Gastrocnemius medialis (tissue), 4 donors: ENCODE measurements around the gene INPP5D.

Experiments used
- POLR2A ChIP-seq, 2 donors: fragments of 450-650 bp; IDR thresholded peaks; one replicate each; pipeline ENCODE4 v1.6.1; 2017; ENCODE audit warnings: antibody characterized with exemption in 2 of 2, mild to moderate bottlenecking in 2 of 2, moderate library complexity in 2 of 2
- TF ChIP-seq, protein P1 (sequence below), 5 experiments: fragments of 450-650 bp in 3 of 5; fragments of 200-600 bp in 2 of 5; sonication (generic) in 2 of 5; IDR thresholded peaks in 4 of 5; conservative IDR thresholded peaks in 1 of 5; 1 replicate in 4 of 5; 2 replicates in 1 of 5; pipeline ENCODE4 v1.5.1; 2016 to 2019; ENCODE audit warnings: antibody characterized with exemption in 5 of 5, mild to moderate bottlenecking in 3 of 5, moderate library complexity in 3 of 5

DNA sequence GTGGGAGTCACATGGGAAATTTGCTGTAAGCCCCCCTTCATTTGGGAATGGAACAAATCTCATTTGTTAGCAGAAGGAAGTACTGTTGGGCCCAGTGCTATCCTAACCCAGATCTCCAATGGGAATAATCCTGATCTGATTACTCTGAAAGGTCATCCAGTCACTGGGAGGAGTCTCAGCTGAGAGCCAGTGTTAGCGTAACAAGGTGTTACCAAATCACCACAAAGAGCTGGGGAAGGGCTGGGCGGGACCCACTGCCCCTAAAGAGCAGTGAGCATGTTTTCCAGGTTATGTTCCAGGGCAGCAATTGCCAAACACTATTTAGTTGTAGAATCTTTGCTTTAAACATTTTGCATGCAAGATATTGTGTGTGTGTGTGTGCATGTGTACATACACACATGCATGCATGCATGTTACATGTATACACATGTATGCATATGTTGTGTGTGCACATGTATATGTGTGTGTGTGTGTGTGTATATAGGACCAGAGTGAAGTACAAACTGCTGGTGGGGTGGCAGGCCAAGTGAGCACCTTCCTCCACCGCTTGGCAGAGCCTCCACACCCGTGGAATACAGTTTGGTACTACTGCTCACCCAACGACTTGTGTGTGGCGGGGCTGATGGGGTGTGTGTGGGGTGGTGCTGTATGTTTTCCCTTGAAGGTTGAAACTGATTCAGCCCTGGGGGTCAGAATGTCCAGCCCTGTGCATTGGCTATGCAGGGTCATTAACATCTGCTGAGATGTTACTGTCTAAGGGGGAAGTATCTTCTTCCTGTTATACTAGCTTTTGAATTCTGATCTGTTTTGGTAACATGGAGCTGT is 15.2 kb downstream of the INPP5D start:
- TF ChIP-seq, protein P1, sequence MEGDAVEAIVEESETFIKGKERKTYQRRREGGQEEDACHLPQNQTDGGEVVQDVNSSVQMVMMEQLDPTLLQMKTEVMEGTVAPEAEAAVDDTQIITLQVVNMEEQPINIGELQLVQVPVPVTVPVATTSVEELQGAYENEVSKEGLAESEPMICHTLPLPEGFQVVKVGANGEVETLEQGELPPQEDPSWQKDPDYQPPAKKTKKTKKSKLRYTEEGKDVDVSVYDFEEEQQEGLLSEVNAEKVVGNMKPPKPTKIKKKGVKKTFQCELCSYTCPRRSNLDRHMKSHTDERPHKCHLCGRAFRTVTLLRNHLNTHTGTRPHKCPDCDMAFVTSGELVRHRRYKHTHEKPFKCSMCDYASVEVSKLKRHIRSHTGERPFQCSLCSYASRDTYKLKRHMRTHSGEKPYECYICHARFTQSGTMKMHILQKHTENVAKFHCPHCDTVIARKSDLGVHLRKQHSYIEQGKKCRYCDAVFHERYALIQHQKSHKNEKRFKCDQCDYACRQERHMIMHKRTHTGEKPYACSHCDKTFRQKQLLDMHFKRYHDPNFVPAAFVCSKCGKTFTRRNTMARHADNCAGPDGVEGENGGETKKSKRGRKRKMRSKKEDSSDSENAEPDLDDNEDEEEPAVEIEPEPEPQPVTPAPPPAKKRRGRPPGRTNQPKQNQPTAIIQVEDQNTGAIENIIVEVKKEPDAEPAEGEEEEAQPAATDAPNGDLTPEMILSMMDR (IDR thresholded peaks at IDR 0.05 in 4 of 5, conservative IDR thresholded peaks at IDR 0.05 in 1 of 5) = no peak
- no peak for TF ChIP-seq POLR2A (IDR thresholded peaks at IDR 0.05)
